Activated CD4-positive, alpha-beta T cell treated with anti-CD3 and anti-CD28 coated beads, Interleukin-2, amount 50 U/mL, for 48 hours (primary cell): ENCODE measurements around the gene FAM177B.

ENCODE experiments used
- DNase-seq, 2 experiments: peaks; one replicate each; pipeline ENCODE4 v3.0.0-alpha.2; 2020

Gene FAM177B

DNA sequence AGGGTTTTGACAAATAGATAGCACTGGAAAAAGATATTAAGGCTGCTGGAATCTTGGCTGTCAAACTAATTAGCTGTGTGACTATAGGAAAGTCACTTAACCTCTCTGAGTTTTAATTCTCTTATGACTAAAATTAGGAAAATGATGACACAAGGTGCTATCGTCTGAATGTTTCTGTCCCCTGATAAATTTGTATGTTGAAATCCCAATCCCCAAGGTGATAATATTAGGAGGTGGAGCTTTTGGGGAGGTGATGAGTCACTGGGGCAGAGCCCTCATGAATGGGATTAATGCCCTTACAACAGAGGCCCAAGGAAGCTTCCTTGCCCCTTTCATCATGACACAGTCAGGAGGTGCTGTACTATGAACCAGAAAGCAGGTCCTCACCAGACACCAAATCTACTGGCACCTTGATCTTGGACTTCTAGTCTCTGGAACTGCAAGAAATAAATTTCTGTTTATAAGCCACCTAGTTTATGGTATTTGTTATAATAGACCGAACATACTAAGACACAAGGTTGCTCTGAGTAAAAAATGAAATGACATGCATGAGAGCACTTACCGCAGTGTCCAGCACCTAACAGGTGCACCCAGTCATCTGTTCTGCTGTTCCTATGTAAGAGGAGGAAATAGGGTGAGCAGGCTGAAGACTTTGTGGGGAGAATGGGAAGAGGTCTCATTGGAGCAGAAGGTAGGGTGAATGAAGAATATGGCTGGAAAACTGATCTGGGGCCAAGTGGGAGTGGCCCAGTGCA, 51.6 kb downstream of the FAM177B start:
- no peak for DNase-seq

DNA sequence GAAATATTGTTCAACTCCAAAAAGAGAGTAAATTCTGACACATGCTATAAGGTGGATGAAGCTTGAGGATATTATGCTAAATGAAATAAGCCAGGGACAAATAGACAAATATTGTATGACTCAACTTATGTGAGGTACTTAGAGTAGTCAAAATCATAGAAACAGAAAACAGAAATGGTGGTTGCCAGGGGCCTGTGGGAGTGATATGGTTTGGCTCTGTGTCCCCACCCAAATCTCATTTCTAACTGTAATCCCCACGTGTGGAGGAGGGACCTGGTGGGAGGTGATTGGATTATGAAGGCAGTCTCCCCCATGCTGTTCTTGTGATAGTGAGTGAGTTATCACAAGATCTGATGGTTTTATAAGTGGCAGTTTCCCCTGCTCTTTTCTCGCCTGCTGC, 53.1 kb downstream of the FAM177B start:
- DNase-seq = no peak

DNA sequence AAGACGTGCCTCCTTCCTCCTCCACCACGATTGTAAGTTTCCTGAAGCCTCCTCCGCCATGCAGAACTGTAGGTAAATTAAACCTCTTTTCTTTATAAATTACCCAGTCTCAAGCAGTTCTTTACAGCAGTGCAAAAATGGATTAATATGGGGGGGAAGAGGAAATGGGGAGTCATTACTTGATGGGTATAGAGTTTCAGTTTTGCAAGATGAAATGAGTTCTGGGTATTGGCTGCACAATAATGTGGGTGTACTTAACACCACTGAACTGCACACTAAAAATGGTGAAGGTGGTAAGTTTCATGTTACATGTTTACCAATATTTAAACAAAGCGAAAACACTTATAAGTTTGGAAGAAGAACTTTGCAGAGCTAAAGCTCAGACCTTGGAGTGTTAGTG, 53.5 kb downstream of the FAM177B start:
- DNase-seq = no peak

DNA sequence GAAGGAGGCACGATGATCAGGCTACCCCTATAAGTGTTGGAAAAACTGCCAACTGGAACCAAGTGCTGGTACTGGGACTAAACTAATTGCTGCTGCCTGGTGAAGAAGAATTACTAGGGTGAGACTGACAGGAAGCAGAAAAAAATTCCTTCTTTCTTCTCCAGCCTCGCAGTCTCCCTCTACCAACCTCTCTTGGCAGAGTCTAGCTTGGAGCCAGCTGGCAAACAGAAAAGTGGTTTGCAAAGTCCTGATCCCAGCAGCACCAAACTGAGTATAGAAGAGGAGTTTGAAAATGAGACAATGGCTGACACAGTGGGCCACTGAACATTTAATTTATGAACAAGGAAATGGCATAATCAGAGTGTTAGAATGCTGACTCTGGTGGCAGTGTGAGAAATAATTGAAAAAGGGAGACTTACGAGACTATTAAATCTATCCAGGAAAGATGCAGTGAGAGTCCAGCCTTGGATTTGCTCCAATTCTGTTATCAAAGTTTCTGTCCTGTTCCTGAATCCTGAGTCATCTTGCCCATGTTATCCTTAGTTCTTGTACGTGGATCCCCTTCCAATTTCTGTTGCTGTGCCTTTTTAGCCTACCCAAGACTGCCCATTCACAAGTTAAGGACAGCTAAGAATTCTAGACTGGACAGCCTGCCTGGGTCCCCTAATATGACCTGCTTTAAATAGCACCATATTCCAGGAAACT, 54.2 kb downstream of the FAM177B start:
- DNase-seq = no peak

DNA sequence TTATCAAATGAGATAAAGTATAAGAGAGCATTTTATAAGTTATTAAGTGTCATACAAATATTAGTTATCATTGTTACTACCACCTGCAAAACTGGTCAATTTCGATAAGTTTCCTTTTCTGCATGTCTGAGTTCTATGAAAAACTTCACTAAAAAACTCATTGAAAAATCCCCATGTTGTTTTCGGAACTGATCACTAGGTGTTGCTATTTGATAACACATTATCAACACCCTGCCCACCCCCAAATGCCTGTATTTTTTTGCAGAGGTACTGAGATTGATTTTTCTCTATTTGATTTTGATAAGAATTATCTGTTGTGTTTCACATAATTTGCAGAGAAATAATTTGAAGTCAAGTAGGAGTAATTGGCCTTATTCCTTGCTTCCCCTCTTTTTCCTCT, 55.7 kb downstream of the FAM177B start:
- DNase-seq = no peak

DNA sequence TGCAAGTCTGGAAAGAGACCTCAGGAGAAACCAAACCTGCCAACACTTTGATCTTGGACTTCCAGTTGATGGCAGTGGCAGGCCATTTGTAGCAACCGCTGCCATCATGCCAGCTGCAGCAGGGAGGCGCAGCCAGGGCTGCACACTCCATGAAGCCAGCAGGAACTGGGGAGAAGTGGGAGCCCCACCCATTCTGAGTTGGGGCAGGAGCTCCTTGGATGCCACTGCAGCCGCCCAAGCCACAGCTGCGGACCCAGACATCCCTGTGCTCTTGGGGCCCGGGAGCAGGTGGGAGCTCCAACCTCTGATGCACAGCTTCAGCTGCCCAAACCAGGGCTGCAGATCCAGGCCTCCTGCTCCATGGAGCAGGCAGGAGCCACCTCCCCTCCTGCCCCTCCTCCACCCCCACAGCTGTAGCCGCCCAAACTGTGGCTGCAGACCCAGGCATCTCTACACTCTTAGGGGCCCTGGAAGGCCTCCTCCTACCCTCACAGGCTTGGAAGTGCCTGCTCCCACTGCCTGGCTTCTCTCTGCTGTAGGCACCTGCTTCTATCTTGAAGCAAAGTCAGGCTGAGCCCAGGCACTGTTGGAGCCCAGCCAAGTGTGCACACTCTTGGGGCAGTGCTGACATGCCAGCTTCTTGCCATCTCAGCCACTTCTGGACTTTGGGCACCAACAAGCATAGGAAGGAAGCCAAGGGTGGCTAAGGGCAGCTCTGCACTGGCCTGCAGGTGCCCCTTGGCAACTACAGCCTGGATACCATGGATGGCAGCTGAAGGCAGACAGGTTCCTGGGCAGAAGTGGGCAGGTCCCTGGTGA, 57.9 kb downstream of the FAM177B start:
- DNase-seq = no peak

DNA sequence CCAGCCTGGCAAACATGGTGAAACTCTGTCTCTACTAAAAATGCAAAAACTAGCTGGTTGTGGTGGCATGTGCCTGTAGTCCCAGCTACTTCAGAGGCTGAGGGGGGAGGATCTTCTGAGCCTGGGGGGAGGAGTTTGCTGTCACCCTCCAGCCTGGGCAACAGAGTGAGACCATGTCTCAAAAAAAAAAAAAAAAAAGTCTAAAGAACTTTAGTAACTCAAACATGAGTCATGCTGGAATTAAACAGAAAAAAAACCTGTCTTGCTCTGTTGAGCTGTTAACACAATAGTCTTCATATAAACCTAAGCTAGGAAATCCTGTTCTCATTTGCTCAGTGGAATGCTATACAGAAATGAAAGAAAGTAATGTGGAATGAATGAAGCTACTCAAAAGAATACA, 61.1 kb downstream of the FAM177B start:
- DNase-seq = no peak

DNA sequence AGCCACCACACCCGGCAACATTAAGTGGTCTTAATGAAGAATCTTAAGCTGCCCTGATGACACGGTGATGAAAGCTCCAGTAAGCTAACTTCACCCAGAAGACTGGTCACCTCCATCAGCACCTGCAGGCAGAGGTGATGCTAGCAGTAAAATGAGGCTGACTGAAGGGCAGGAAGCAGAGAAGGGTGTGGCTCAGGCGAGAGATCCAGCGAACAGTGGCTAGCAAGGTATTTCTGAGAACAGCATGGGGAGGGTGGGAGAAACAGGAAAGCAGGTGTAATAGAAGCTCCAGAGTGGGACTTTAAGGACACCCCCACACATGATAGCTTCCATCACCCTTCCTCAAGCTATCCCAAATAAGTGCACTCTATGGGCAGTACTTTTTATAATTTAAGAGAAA, 62.0 kb downstream of the FAM177B start:
- DNase-seq = no peak
